ENCODE measurements around the gene ARMC3.
"Not testable (repeated sequence)": the region's sequence is repeated elsewhere in the genome, so short reads cannot be mapped to it uniquely, and the experiment has no call there.

ARMC3 gene

GRCh38 chr10:22927661-22928403, at the start of gene ARMC3:
ARMC3 (plus strand) TSS chr10:22928053; CDS start chr10:22931997, 3,944 bp downstream.
- DNase-seq (ENCODE audit: low spot score), result peak; percentile 91

DNA sequence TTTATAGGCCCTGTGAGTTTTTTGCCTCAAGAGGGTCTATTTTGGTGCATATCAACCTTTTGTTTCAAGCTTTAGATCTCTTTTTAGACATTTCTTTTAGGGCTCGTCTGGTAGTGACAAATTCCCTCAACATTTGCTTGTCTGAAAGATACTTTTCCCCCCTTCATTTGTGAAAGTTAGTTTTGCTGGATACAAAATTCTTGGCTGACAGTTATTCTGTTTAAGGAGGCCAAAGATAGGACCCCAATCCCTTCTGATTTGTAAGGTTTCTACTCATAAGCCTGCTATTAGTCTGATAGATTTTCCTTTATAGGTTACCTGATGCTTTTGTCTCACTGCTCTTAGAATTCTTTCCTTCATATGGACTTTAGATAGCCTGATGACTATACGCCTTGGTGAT, 36.1 kb upstream of the ARMC3 start:
- DNase-seq (ENCODE audit: low spot score), result no peak

DNA sequence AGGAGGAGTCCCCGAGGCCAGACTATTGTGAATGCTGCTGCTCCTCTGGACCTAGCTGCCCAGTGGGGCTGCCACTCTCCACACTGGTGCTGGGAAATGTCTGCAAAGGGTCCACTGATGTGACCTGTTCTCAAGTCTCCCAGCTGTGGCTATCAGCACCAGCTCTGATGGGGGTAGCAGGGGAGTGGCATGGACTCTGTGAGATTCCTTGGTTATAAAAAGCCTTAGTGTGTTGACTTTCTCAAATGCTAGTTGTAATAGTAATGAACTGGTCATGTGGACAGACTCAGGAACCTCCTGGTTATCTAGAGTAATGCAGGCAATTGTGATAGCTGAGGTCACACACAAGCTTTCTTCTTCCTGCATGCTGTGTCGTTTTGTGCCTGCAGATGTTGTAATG, 34.1 kb upstream of the ARMC3 start:
- DNase-seq (ENCODE audit: low spot score), result no peak

DNA sequence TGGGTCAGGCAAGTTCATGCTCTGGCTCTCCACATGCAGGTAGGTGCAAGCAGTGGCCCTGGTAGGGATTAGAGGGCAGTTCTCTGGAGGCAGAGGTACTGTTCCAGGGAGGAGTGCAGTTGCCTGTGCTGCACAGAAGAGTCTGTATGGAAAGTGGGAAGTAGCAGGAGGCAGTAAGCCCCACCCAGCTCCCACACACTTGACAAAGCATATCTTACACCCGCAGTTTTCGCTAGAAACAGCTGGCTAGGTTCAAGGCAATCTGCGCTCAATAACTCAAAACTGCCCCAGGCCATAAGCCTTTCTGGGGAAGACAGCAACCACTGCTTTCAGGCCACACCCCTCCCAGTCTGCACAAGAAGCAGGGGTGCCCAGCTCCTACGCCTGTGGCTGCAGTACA, 33.1 kb upstream of the ARMC3 start:
- no peak for DNase-seq (ENCODE audit: low spot score)

DNA sequence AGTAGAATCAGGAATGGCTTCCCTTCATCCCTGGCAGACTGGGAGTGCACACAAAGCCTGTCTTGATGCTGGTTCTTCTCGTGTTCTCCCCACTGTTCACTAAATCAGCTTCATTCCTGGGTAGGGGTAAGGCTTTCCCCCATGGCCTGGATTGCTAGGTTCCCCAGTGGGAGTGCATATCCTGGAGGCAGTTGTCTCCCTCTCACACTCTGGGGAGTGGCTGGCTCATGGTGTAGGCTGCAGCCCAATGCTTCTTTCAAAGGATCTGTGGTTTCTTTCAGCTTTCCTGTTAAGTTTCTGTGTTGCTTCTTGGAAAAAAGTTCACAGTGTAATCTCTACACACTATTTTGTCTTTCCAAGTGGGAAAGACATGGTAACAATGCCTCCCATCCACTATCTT, 32.6 kb upstream of the ARMC3 start:
- no peak for DNase-seq (ENCODE audit: low spot score)

DNA sequence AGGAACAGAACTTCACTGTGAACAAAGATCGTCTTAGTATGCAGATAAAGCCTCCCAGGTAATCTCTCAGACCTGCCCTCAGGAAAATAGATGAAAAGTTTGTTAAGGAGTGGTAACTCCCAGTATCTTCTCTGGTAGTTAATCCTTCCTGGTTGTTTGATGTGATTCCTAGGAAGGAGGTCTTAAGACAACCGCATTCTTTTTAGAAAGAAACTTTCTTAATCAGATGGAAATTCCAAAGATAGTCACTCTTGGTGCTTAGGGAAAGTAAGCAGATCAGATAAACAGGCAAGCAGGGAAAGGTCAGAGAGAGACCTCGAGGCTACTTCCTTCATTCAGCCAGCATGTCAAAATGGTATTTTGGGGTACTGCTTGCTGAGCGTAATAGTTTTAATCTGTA, 30.5 kb upstream of the ARMC3 start:
- DNase-seq (ENCODE audit: low spot score), result no peak

GRCh38 chr10:22899307-22899706, 28.5 kb upstream of the ARMC3 start:
- no peak for DNase-seq (ENCODE audit: low spot score)

DNA sequence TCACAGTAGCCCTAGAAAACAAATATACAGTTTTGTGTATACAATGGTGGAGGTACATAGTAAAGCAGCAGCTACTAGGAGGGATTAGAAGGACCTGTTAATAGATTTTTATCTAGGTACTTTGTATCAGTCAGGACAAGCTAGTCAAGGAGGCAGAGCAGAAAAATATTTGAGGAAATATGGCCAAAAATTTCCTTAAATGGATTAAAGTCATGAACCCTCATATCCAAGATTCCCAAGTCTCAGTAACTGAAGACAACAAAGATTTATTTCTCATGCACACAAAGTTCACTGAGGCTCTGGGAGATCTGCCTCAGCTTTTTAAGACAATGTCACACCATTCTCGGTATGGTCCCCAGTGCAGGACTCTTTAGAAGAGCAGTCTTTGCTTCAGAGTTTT, 28.1 kb upstream of the ARMC3 start:
- DNase-seq (ENCODE audit: low spot score), result no peak

DNA sequence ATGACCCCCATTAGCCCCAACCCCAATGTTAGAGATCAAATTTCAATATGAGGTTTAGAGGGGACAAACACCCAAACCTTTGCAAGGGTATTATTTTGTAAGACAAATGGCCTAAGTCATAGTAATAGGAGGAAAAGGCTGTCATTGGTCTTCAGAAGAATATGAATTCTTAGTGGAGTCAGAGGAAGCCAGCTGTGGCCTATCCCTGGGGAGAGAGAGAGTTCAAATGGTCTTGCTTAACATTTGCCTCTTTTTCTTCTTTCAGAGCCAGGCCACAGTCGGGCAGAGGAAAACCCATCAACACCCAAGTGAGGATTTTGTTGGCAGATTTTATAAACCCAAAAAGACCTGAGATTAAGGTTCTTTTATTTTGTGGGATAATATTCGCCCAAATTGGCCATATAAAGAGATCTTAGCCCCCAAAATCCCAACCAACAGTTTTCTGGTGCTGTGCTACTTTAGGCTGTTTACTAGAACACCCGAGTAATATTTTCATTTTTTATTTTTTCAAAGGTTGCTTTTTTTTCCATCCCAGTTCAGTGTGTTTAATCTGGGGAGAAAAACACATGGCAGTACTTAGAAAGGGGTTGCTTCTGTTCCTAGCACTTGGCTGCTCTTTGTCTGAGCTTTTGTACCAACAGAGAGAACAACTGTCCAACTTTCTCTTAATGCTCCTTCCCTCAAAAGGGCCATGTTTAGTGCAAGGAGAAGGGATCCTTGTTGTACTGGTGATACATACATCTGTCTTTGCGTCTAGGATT, 26.8 kb upstream of the ARMC3 start:
- no peak for DNase-seq (ENCODE audit: low spot score)

DNA sequence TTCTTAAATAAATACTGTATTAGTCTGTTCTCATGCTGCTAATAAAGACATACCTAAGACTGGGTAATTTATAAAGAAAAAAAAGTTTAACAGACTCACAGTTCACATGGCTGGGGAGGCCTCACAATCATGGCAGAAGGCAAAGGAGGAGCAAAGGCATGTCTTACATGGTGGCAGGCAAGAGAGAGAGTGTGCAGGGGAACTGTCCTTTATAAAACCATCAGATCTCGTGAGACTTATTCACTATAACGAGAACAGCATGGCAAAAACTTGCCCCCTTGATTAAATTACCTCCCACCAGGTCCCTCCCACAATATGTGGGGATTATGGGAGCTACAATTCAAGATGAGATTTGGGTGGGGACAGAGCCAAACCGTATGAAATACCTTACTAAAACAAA, 25.7 kb upstream of the ARMC3 start:
- DNase-seq (ENCODE audit: low spot score), result not testable (repeated sequence)

- DNase-seq (ENCODE audit: low spot score), result no peak
Measured at GRCh38 chr10:22903694-22904093, 24.2 kb upstream of the ARMC3 start.

DNA sequence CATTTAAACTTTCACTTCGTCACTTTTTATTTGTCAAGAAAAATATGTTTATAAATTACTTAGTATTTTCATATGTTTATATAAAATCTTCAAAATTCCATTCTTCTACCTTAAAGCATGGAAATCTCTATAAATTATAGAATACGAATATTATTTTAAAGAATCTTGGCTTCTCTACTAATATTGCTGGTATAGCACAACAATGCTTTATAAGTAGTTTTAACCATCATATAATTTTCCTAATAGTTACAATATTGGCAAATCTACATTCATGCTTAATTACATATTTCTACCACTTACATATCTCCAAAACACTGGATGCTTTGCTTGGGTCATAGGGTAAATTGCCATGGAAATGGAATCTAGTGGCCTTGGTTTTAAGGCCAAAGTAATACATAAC, 21.1 kb upstream of the ARMC3 start:
- DNase-seq (ENCODE audit: low spot score), result no peak

GRCh38 chr10:22908837-22909236, 19.0 kb upstream of the ARMC3 start:
- no peak for DNase-seq (ENCODE audit: low spot score)

DNA sequence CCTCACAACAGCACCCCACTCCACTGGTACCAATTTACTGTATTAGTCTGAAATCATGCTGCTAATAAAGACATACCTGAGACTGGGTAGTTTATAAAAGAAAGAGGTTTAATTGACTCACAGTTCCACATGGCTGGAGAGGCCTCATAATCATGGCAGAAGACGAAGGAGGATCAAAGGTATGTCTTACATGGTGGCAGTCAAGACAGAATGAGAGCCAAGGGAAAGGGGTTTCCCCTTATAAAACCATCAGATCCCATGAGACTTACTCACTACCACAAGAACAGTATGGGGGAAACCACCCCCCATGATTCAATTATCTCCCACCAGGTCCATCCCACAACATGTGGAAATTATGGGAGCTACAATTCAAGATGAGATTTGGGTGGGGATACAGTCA, 18.2 kb upstream of the ARMC3 start:
- DNase-seq (ENCODE audit: low spot score), result not testable (repeated sequence)

- no peak for DNase-seq (ENCODE audit: low spot score)
Measured at GRCh38 chr10:22911067-22911466, 16.8 kb upstream of the ARMC3 start.

DNA sequence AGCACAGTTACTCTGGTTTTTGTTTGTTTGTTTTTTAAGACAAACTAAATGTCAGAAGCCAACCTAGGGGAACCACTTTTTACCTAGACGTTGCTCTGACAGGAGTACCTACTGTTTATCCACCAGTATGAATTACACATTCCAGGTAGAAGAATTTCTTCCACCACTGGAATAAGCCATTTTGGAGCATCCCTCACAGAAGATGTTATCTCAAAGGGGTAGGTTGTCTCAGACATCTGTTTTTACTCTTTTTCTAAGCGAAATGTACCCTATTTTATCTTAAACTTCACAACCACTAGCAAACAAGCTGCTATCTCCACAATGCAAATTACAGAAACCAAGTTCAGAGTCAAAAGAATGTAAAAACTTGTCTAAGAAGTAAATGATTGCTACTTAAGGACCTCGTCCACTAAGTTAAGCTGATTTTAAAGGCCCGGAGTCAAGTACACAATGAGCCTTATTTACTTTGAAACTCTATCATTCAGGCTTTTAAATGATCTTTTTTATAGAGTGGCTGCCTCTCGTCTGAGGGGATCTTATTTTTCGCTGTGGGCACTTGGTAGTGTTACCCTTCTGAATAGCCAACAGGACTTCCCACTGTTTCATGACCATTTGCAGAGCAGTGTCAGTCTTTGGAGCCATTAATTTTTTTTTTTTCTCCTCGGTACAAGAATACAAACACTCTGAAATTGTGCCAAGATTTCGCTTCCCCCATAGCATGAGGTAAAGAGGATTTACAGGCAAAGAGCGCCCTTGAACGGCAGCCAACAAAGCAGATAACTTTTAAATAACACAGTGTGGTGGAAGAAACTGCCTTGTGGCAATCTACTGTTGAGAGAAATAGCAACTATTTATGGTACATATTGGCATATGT, 15.7 kb upstream of the ARMC3 start:
- no peak for DNase-seq (ENCODE audit: low spot score)

- DNase-seq (ENCODE audit: low spot score), result no peak
Measured at GRCh38 chr10:22912763-22913384, 15.0 kb upstream of the ARMC3 start.

GRCh38 chr10:22913474-22914092, 14.3 kb upstream of the ARMC3 start:
- DNase-seq (ENCODE audit: low spot score), result no peak

DNA sequence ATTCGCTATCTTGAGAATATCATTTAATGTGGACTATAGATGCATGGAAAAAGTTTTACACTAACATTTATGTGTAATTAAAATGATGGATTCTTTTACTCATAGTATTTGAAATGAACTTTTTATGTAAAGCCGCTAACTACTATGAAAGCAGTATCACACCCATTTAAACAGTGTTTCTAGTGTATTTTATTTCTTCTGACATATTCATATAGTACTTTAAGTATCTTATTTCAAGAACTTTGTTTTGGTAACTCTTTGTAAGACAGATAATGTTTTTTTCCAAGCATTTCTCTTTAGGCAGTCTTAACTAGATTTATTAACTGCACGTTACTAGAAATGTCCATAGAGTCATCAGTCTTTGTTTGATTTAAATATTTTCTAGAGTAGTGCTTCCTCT, 12.5 kb upstream of the ARMC3 start:
- DNase-seq (ENCODE audit: low spot score), result no peak

- no peak for DNase-seq (ENCODE audit: low spot score)
Measured at GRCh38 chr10:22925088-22925487, 2.8 kb upstream of the ARMC3 start.

- DNase-seq (ENCODE audit: low spot score), result no peak
Measured at GRCh38 chr10:22927166-22927565, 687 bp upstream of the ARMC3 start.

DNA sequence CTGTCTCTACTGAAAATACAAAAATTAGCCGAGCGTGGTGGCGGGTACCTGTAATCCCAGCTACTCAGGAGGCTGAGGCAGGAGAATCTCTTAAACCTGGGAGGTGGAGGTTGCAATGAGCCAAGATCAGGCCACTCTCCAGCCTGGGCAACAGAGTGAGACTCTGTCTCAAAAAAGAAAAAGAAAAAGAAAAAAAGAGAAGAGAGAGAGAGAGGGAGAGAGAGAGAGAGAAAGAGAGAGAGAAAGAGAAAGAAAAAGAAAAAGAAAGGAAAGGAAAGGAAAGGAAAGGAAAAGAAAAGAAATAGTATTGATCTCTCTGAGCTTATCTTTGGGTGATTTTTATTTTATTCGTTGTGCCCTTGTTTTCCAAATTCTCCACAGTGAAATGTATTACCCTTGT, 1.2 kb downstream of the ARMC3 start:
- DNase-seq (ENCODE audit: low spot score), result not testable (repeated sequence)
